Posterior vena cava (tissue), 2 donors: ENCODE measurements around the gene SH3RF3. TPM values are rescaled to one million over a fixed set of nuclear protein-coding genes. Genes with fewer than 3 reads are reported as not detected.
A peak's percentile ranks its signal among the peaks of the same experiment; 100 is the strongest.

Experiments used
- DNase-seq: peaks from one replicate; pipeline ENCODE4 v3.0.0-alpha.2; 2020; ENCODE audit warnings: low spot score
- intact Hi-C, 2 donors: fragments of 100-400 bp; cut with DNase I; formaldehyde crosslinking; loops; one replicate each; pipeline versions ENCODE4 v1.14.1 to v1.14.2; 2022 to 2023
- total RNA-seq, 2 donors: library from RNA; stranded (reverse); fragmentation: NEBNext Ultra II Directional; extraction: Animal tissue kit (Norgen Biotek cat#: 25700); gene quantifications; one replicate each; pipeline ENCODE4 v1.2.1, GENCODE V29; 2021
- donor health status: DM: yes; HTN: yes; CAD: no.
- donor health status: DM: yes; HTN: yes; CAD: no.

Gene SH3RF3
- total RNA-seq, 2 donors from 2014 or later: 10.1 to 14.1 TPM

DNA sequence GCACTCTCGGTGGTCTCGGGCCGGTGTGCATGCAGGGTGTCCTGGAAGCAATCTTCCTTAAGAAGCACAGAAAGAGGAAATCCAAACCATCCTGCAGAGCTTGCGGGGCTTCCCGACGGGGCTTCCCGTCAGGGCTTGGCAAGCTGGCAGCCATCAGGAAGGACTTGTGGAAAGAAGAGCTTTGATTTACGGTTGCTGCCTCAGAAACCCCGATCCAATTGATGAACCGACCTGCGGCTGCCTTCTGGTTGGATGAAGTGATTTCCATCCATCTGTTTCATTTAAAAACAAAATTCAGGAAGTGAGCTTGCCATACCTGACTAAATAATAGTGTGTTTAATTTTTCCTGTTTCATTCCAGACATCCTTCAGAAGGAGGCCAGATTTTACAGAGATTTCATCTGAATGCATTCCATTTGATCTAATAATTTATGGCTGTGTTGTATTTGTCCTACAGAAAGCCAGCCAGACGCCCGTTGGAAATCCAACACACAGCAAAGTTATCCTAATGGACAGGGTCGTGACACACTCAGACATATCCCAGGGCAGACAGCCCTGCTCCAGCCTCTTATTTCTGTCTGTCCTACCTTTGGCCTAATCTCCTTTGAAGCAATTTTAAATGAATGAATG is 343.4 kb downstream of the SH3RF3 start:
- intact Hi-C loops: no loop called here

DNA sequence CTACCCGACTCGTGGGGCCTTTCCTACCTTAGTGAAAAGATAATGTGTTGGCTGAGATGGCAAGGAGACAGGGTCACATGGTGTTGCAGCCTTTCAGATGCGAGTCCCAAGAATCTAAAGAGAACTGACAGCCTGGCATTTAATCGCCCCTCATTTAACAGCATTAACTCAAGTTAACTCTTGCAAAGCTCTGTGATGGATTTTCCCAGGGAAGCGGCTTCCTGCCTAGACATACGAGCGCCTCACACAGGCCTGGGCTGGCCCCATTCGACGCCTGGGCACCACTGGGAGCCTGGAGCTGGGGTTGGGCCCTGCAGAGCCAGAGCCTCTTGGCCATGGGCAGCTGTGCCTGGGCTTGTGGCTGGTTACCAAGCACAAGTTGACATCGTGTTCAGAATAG is 344.0 kb downstream of the SH3RF3 start:
- peak; percentile 60 for DNase-seq
- intact Hi-C loops: no loop called here

More for the DNA sequence above, 343.4 kb downstream of the SH3RF3 start:
- peak; percentile 52 for DNase-seq

DNA sequence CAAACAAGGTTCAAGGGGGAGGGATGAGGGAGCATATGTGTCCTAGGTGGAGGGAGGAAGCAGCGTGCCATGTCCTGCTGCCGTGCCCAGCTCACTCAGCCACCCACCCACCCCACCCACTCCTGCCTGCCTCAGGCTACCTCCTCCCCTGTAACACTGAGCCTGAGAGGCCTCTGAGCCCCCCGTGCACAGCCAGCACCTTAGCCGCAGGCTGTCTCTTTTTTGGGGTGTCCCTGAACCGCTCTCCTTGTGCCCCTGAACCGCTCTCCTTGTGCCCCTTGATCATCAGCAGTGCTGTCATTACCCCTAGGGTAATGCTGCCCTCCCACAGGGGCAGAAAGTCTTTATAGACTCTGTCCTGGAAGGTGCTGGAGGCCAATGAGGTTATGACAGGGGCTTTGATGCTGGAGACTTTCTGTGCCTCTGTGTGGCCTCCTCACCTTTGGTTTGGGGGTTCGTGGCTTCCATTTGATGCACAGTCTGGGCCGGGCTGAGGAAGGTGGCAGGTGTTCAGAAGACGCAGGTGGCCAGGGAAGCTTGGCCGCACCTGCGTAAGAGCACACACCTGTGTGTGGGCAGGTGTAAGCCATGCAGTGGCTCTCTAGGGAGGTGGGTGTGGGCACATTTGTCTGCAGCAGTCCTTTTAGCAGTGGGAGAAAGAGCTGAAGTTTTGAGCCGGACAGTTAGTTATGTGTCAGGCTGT is 344.8 kb downstream of the SH3RF3 start:
- DNase-seq: peak; percentile 23
- intact Hi-C loops: no loop called here

DNA sequence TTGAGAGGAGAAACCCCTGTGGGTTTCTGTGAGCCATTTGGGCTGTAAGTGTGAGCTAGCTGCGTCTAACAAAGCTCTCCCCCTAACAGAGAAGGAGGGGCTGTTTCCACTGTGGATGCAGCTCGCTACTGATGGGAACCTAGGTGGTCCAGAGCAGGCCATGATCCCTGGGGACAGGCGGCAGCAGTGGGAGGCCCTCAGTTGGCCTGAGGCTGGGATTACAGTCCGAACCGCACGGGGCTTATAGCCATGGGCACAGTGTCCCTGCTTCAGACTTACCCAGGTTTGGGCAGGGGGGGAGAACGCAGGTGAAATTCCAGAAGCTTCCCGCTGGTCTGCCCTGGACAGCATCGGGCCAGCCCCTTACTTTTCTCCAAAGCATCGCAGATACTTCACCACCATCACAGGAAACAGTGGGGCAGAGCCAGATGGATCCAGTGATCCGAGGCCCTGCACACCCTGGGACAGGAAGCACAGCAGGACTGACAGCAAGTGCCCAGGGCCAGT is 345.4 kb downstream of the SH3RF3 start:
- DNase-seq: peak; percentile 35
- intact Hi-C loops: no loop called here

DNA sequence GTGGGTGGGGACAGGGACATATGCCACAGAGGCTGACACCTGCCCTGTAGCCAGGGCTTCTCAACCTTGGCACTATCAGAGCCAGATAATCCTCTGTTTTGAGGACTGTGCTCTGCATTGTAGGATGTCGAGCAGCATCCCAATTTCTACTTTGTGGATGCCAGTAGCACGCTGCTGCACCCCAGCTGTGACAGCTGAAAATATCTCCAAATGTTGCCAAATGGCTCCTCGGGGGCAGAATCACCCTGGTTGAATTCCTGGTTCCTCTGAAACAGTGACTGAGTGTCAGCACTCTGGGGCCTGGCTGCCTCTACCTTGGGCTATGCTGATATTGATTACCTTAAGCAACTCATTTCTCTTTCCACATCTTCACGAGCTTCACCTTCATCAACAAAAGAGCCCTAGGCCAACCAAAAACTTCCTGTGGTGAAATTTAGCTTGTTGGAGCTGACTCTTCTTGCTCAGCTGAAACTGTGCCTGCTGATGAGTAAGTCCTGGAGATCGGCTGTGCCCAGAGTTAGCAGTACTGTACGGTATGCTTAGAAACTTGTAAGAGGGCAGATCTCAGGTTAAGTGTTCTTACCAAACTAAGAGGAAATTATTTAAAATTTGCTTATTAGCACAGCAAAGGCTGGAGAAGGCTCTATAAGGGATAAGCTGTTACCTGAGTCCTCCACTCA is 346.7 kb downstream of the SH3RF3 start:
- intact Hi-C loops: no loop called here

DNA sequence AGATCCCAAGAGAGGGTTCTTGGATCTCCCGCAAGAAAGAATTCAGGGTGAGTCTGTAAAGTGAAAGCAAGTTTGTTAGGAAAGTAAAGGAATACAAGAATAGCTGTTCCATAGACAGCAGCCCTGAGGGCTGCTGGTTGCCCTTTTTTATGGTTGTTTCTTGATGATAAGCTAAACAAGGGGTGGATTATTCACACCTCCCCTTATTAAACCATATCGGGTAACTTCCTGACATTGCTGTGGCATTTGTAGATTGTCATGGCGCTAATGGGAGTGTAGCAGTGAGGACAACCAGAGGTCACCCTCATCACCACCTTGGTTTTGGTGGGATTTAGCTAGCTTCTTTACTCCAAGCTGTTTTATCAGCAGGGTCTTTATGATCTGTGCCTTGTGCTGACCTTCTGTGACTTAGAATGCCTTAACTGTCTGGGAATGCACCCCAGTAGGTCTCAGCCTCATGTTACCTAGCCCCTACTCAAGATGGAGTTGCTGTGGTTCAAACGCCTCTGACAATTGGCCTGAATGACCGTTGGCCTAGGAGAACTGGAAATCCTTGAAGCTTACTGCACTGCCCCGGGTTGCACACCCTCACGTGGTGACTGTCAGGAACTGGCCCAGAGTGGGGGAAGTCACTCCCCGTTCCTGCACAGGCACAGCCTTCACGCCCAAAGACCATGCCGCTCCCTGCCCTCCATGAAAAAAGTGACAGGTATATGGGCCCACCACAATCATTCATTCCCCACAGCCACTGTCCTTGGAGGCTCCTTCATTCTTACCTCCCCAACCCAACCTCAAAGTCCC is 347.8 kb downstream of the SH3RF3 start:
- intact Hi-C loops: no loop called here

More for the DNA sequence above, 346.7 kb downstream of the SH3RF3 start:
- DNase-seq: peak; percentile 37

DNA sequence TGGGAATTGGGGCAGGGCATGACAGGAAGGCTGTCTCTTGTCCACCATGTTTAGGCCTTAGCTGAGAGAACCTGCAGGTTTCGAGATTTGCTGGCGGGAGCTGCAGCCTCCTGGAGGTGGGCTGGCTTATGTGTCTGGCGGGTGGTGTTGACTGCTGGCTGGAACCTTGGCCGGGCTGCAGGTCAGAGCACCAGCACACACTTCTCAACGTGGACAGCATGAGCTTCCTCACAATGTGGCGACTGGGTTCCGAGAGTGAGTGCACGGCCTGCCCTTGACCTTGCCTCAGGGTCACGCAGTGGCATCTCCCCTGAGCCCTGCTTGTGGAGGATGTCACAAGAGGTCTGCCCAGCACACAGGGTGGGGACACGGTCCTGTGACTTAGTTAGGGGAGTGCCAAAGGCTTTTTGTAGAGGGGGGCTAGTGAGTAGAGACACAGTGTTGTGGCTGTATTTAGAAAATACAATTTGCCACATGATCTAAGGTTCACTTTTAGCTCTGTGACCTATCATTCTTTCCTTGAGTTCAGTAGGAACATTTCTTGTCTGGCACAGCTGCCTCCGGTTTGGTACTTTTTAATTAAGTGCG is 350.0 kb downstream of the SH3RF3 start:
- intact Hi-C loops: no loop called here
- DNase-seq: peak; percentile 68

More for the DNA sequence above, 347.8 kb downstream of the SH3RF3 start:
- peak; percentile 42 for DNase-seq

DNA sequence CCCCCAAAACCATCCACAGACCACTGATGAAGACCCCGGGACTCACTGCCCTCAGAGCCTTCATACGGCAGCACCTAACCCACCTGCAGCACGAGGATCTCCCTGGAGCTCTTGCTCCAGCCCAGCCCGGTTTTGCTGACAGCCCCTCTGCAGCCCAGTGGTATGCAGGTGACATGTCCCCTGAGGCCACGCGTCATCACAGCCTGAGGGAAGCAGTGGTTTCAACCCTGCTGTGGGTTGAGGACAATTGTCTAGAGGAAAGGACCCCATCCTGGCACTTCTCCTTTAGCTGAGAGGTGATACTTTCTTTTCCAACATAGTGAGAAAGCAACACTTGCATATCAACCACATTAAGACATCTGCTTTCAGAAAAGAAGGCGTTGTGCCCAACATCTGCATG is 350.8 kb downstream of the SH3RF3 start:
- peak; percentile 10 for DNase-seq
- intact Hi-C loops: loop anchor here in 1 of 2 donors (1.0 kb wide), 1 partner anchor 42 kb away; no protein-coding TSS in a partner anchor

DNA sequence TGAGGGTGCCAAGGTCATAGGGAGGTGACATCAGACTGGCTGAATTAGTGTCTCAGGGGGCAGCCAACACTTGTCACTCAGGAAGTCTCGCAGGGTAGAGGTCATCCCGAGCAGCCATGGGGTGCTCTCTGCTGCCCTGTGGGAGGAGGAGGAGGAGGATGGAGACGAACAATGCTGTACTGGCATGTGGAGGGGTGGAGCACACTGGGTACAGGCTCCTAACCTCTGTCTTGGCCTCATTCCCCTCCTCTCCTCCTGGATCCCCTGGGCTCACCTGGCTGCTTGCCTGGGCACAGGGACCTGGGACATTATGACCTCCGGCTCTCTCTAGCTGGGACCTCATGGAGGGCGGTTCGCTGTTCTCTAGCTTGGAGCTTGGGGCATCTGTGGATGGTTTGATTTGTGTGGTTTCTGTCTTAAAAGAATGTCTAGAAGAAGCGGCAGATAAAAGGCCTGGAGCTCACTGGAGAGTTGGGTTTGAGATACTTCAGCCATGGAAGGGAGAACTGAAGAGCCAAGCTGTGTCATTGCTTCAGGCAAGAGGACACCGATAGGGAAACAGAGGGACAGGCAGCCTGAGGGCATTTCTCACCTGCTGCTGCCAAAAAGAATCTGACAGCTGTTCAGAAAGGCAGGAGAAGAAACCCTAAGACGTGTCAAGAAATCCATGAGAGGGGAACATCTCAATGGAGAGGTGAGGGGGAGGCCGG is 351.6 kb downstream of the SH3RF3 start:
- intact Hi-C loops: loop anchor here in 1 of 2 donors (1.0 kb wide), 1 partner anchor 42 kb away; no protein-coding TSS in a partner anchor

DNA sequence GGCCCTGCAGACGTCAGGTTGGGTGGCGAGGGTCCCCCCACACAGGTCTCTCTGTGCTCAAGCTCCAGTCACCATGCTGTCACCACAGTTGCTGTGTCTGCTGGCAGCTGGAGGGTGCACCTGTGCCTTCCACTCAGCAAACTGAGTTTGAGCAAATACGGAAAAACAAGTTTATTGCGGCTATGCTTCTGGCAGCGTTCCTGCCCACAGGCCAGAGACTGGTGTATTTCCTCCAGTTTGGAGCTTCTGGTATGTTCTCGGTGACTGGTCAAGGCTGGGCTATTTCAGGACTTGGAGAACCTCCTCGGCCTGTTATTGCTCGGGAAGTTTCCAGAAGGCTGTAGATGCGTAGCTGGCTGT is 352.2 kb downstream of the SH3RF3 start:
- intact Hi-C loops: no loop called here
- peak; percentile 50 for DNase-seq

More for the DNA sequence above, 351.6 kb downstream of the SH3RF3 start:
- peak; percentile 62 for DNase-seq

DNA sequence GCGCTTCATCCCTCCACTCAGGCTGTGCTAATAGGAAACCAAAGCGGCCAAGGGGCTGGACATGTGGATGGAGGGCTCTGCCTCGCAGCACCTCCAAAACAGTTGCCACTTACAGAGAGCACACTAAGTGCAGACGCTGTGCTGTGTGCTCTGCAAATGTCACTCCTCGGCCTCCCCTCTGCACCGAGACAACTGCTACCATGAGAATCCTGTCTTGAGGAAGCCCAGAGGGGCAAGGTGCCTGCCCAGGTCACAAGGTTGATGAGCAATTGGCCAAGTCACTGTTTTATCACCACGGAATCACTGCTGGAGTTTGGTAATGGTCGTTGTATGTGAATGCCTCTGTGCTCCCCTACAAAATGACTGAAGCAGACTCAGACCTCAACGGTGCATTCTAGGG is 352.6 kb downstream of the SH3RF3 start:
- intact Hi-C loops: no loop called here
- peak; percentile 49 for DNase-seq

DNA sequence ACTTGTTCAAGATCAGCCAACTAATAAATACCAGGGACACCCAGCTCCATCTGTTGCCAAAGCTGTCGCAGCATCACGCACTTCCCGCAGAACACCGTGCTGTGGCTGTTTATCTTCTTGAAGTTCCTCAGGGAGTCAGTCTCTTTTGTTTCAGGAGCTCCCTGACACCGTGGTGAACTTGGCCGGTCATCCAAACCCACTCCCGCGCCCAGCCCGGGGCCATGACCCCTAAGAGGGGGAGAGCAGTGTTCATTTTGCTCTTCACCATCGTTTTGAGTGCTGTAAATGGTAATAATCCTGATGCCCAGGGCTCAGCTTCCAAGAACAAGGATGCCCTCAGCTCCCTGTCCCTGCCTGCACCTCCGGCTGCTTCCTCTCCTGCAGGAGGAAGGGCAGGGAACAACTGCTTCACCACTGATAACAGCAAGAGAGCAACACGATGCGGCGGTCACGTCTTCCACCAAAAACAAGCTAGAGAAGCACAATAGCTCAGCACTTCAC is 353.4 kb downstream of the SH3RF3 start:
- intact Hi-C loops: loop anchor here in 1 of 2 donors (1.0 kb wide), 1 partner anchor 28 kb away; no protein-coding TSS in a partner anchor
- peak; percentile 82 for DNase-seq

DNA sequence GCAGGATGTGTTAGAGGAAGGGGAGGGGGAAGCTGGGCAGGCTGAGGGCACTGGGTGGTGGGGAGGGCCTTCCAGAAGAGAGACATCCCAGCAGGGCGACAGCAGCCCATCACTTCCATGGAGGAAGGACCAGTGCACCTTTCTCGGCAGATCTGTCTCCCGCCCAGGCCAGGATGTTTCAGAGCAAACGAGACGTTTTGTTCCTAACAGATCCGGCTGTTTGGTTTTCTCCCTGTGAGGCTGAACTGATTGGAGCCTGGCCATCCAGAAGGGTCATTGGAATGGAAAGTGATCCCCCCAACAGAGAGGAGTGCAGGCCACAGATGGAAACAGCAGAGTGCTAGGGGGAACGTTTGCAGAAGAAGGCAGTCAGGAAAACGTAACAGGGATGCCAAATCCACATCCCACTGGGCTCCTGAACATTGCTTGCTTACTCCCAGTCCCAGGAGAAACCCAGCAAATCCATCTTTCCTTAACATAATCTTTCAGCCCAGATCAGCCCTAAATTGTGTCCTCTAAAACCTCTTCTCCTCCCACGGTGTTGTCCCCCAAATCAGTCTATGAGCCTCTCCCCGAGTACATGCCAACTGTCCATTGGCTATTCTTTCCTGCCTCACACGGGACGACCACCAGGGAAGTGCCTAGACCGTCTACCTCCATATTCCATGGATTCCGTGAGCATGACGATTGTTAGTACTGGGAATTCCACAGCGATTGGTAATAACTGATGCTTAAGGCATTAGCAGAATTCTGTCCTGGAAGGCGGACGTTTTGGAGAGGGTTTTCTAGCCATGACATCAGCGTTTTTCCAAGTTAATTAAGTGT is 357.9 kb downstream of the SH3RF3 start:
- peak; percentile 50 for DNase-seq
- intact Hi-C loops: loop anchor here in 1 of 2 donors (1.0 kb wide), 1 partner anchor 41 kb away; no protein-coding TSS in a partner anchor

DNA sequence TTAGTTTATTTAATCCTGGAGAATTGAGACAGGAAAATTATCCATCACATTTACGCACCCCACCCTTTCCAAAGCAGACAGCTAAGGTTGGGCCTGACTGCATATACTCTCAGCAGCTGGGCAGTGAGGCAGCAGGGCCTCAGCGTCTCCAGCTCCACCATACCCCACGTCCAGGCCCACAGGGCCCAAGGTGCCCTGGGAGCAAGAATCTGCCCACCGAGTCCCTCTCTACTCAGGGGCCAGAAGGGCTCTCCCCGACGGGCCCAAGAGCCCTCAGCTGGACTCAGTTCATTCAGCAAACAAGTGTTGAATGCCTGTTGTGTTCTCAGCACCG is 358.5 kb downstream of the SH3RF3 start:
- intact Hi-C loops: loop anchor here in 1 of 2 donors (1.0 kb wide), 1 partner anchor 41 kb away; no protein-coding TSS in a partner anchor
- DNase-seq: no peak

DNA sequence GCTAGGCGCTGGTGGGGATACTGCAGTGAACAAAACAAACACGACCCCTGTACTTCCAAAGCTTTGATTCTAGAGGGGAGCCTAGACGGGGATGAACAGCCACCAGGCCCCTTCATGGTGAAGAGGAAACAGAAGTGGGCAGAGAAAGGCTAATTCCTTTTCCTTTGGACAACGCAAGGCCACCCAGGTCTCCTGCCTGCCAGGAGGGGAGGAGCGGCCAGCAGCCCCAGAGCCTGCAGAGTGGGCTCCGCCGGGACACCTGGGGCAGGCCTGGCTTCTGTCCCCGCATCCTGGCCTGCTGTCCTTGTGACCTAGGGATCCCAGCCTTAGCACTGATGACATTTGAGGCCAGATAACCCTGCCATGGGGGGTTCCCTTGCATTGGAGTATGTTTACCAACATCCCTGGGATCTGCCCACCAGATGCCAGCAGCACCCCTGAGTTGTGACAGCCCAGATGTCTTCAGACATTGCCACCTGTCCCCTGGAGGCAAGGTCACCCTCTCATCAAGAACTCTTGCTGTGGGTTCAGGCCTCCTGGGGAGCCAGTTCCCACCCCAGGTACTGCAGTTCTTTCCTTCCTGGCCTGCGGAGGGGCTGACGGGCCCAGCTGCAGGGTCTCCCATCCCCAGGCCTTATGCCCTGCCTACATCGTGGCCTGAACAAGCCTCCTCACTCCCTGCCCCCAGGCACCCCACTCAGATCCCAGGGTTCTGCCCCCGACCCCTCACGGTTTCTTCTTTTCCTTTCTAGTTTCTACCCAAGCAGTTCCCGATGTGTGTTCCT is 359.1 kb downstream of the SH3RF3 start:
- intact Hi-C loops: loop anchor here in 1 of 2 donors (1.0 kb wide), 1 partner anchor 42 kb away; no protein-coding TSS in a partner anchor
- no peak for DNase-seq

DNA sequence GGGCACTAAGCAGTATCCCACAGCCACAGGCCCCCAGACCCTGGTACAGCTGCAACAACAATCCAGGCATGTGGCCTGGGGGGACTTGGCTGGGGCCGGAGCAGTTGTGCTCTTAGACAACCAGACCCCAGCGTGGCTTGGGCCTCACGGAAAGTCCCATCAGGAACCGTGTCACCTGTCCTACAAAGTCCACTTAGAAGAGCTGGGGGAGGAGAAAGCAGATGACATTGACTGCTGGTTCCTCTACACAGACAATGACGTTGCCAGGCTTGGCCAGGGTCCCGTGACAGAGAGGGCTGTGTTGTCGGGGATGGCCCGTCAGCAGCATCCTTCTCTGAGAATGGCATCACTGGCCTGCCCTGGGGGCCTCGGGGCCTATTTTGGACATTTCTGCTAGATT is 360.3 kb downstream of the SH3RF3 start:
- intact Hi-C loops: no loop called here
- DNase-seq: no peak
